HG03103 (cell line): ENCODE measurements around the gene TDRD9.

Source experiments
- ATAC-seq: cut with Tn5 transposase; IDR thresholded peaks from one replicate; pipeline ENCODE4 v1.9.1; 2021; ENCODE audit warnings: low read depth; ENCODE audit not compliant: unreplicated experiment

Gene TDRD9

GRCh38 chr14:104054222-104054905 is 126.1 kb downstream of the TDRD9 start:
- no peak for ATAC-seq

GRCh38 chr14:104062281-104062680 is 134.0 kb downstream of the TDRD9 start:
- ATAC-seq: no peak

DNA sequence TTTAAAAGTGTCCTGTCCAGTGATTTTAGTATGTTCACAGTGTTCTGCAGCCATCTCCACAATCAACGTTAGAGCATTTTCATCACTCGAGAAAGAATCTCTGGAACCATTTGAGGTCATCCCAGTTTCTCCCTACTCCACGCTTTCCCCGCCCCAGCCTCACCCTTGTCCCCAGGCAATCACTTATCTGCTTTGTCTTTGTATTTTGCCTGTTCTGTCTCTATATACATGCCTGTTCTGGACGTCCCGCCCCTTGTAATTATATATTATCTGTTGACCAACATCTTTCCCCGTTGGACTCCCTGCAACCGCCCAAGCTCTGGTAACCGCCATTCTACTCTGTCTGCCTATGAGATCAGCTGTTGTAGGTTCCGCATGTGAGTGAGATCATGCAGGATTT is 135.7 kb downstream of the TDRD9 start:
- ATAC-seq: no peak

GRCh38 chr14:104066279-104066678 is 138.0 kb downstream of the TDRD9 start:
- ATAC-seq: no peak

DNA sequence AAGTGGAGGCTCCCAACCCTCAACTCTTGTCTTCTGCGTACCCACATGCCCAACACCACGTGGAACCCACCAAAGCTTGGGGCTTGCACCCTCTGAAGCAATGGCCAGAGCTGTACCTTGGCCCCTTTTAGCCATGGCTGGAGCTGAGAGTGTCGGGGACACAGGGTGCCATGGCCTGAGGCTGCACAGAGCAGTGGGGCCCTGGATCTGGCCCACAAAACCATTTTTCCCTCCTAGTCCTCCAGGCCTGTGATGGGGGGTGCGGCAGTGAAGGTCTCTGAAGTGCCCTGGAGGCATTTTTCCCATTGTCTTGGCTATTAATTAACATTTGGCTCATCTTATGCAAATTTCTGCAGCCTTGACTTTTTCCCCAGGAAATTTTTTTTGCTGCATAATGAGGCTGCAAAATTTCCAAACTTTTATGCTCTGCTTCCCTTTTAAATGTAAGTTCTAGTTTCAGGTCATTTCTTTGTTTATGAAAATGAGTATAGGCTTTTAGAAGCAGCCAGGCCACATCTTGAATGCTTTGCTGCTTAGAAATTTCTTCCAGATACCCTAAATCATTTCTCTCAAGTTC is 138.6 kb downstream of the TDRD9 start:
- no peak for ATAC-seq

- ATAC-seq: no peak
These were observed 141.3 kb downstream of the TDRD9 start for GRCh38 chr14:104069541-104069940.

DNA sequence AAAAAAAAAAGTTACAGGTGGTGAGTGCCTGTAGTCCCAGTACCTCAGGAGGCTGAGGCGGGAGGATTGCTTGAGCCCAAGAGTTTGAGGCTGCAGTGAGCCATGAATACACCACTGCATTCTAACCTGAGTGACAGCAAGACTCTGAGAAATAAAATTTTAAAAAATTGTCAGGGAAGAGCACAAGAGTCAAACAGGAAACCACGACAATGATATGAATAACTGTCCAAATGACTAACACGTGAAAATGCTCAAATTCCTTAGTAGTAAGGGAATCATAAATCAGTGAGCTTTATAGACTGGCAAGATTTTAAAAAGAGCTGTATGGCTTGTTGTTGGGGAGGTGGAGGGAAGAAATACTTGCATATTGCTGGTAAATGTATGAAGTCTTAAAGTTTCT is 144.3 kb downstream of the TDRD9 start:
- no peak for ATAC-seq

DNA sequence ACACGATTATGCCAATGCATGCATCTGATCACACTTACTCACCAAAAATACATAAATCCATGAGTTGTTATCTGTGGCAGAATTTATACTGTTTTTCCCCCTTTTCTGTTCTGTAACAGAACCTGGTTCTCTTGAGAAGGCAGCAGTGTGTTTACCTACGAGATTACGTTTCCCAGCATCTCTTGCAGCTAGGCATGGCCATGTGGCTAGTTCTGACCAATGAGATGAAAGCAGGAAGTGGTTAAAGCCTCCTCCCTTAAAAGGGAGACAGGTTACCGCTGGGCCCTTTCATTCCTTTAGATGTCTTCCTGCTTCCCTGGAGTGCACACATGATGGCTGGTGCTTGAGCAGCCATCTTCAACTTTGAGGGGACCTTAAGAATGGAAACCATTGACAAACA is 145.5 kb downstream of the TDRD9 start:
- no peak for ATAC-seq

GRCh38 chr14:104075530-104076151 is 147.4 kb downstream of the TDRD9 start:
- no peak for ATAC-seq

DNA sequence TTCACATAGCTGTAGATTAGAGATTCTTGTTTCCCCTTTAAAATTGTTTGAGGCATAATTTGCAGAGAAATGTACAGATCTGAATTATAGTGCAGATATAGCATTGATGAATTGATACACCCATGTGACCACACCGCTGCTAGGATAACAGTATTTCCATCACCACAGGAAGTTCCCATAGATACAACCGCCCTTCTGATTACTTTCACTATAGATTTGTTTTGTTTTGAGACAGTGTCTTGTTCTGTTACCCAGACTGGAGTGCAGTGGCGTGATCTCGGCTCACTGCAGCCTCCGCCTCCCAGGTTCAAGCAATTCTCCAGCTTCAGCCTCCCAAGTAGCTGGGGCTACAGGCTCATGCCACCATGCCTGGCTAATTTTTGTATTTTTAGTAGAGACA is 148.5 kb downstream of the TDRD9 start:
- no peak for ATAC-seq

- ATAC-seq: peak; percentile 84
These were observed 149.8 kb downstream of the TDRD9 start for GRCh38 chr14:104078031-104078455.

- ATAC-seq: no peak
These were observed 152.4 kb downstream of the TDRD9 start for GRCh38 chr14:104080376-104081260.

GRCh38 chr14:104081261-104081835 is 153.1 kb downstream of the TDRD9 start:
- no peak for ATAC-seq

GRCh38 chr14:104081951-104082464 is 153.8 kb downstream of the TDRD9 start:
- no peak for ATAC-seq

GRCh38 chr14:104082807-104083206 is 154.6 kb downstream of the TDRD9 start:
- ATAC-seq: no peak

- no peak for ATAC-seq
These were observed 156.2 kb downstream of the TDRD9 start for GRCh38 chr14:104084251-104085002.

- ATAC-seq: no peak
These were observed 157.0 kb downstream of the TDRD9 start, which contains the start of gene ASPG for GRCh38 chr14:104085032-104085888. Gene ASPG (plus strand): TSS chr14:104085700. CDS start chr14:104085771, 71 bp downstream.

DNA sequence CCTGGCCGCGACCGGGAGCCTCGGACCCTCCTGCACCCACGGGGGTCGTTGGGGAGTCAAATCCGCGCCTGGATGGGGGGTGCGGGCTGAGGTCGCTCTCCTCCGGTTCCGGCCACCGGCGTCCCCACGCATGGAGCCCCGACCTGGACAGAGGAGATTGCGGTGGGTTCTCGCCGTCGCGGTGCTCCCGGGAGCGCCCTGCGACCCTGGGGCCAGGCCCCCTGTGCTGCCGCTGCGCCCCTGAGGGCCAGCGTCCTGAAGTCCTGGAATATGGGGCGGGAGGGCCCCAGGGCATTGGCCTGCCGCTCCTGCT is 157.6 kb downstream of the TDRD9 start:
- no peak for ATAC-seq

GRCh38 chr14:104086210-104086660 is 158.0 kb downstream of the TDRD9 start:
- no peak for ATAC-seq
